GM21381 (cell line): ENCODE data around the gene DIP2C.

ENCODE experiments used
- ATAC-seq: cut with Tn5 transposase; IDR thresholded peaks from one replicate; pipeline ENCODE4 v1.9.1; 2021; ENCODE audit warnings: mild to moderate bottlenecking, moderate library complexity; ENCODE audit not compliant: unreplicated experiment

Gene DIP2C

DNA sequence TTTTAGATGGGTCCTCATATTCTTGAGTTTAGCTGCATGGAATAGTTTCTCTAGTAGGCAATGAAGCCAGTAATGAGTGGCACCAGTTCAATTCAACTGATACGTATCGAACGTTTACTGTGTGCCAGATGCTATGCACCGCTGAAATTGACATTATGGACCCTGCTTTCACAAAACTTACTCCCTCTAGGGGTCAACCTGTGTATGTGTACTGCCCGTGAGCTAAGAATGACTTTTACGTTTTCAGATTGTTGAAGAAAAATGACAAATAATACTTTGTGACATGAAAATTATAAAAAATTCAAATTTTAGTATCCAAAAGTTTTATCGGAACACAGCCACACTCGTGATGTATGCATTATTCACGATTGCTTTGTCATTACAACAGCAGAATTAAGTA lies 458.7 kb downstream of the DIP2C start:
- ATAC-seq = no peak

DNA sequence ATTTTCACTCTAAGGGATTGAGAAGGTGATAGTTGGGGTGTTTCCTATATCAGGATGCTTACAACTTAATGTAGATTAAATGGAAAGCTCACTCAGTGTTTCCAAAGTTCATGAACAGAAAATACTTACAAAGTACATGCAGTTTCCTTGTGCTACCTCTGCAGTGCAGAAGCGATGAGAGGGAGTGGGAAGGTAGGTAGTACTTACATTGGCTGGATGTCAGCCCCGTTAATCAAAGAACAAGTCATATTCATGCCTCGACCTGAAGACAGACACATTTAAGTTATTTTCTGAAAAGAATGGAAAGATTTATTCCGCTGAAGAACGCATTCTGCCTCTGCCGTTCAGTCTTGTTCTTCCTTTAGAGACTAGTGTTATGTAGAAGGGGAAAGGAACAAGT lies 461.1 kb downstream of the DIP2C start:
- no peak for ATAC-seq

DNA sequence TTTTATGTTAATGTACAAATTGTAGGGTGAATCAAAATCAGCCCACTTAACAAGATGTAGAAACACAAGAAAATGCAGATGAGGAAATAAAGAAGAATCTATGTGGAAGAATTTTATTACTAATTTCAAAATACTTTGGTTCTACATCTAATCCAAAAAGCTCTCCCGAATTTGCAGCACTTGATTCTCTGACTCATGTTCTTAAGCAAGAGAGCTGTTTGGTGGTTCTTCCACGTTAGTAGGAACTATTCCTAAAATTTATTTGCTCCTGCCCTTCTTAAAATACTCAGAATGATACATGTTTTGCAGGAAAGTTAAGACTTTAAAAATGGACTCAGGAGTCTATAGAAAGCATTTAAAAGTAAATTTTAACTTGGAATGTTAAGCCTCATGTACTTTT lies 462.5 kb downstream of the DIP2C start:
- no peak for ATAC-seq

DNA sequence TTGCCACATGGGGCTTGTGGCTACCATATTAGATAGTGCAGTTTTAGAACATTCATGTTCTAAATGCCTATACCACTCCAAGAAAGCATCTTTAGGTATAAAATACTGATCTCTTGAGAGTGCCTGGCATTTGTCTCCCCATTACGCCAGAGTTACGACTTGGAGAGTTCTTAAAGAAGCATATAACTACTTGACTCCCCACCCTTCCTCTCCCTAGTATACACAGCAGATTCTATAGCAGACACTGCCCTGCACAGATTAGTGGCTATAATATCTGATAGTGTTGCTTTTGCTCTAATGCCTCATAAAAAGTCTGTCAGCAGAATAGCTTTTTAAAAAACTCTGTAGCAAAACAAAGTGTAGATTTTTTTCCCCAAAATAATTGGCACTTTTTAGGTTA lies 463.4 kb downstream of the DIP2C start:
- ATAC-seq = no peak

DNA sequence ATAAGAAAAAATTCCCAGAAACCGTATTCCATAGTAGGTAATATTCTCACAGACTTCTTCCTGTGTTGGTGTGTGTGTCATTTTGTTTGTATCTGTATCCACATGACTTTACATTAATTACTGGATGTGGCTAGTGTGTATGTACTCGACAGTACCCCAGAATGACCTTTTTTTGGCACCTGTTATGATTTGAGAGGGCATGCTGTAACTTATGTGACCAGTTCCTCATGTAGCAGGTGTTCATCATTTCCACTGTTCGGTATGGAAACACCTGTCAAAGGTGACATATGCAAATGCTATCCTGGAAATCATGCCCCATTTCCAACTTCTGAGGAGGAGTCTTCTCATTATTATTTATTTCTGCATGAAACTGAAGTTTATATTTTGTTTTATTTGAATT lies 464.9 kb downstream of the DIP2C start:
- ATAC-seq = no peak
